ENCODE results near the gene ELMO1. TPM values are rescaled to one million over a fixed set of nuclear protein-coding genes. Genes with fewer than 3 reads are reported as not detected.

ELMO1 gene
- total RNA-seq, 1 experiment from 2014 or later, result 7.8 TPM

GRCh38 chr7:36970551-36971514 is 477.8 kb downstream of the ELMO1 start:
- WGBS (ENCODE audit: extremely low coverage, insufficient read length, low lambda C conversion rate), result no CpG with 5 or more reads among the region's 5 CpGs
- TF ChIP-seq CTCF (conservative IDR thresholded peaks at IDR 0.05), result no peak
- H2BK15ac ChIP-seq (ENCODE audit: low read depth, low read length), result no peak overlapping the region
- no peak overlapping the region for H4K5ac ChIP-seq (ENCODE audit: insufficient read length, low read depth, low read length)
- H3K79me1 ChIP-seq (ENCODE audit: insufficient read depth, low read depth, low read length, poor library complexity, severe bottlenecking), result no peaks in the 10 kb centered on the region
- H2AFZ ChIP-seq (ENCODE audit: low read length), result no peak overlapping the region
- no peak overlapping the region for H2BK120ac ChIP-seq (ENCODE audit: low read depth, low read length, poor library complexity, severe bottlenecking)
- Mint-ChIP-seq H3K36me3 (ENCODE audit: insufficient read depth in 1 of 3, low read depth in 3 of 3) (peaks cover 0 to 3% (median 0%) of the 10 kb centered on the region in 3 experiments; a peak in 2 of 7 replicates), H3K9me3 (peaks cover 0 to 2% of the 10 kb centered on the region in 2 experiments; a peak in 2 of 5 replicates), H3K27ac (no peak overlapping the region; a peak in 1 of 7 replicates), H3K4me1 (peaks cover 4 to 8% of the 10 kb centered on the region in 2 experiments), H3K4me3 (no peak overlapping the region), H3K27me3 (ENCODE audit: low read depth) (no peaks in the 10 kb centered on the region)
- H2BK20ac ChIP-seq (ENCODE audit: low read depth, low read length, poor library complexity, severe bottlenecking), result no peak overlapping the region
- no peak overlapping the region for H3K18ac ChIP-seq (ENCODE audit: insufficient read length, low read depth, low read length)
- H3K4me1 ChIP-seq (ENCODE audit: insufficient read depth, low read length), result no peaks in the 10 kb centered on the region; the same call in 1 of the 2 replicates
- no peak overlapping the region for H3K14ac ChIP-seq (ENCODE audit: insufficient read depth, low read length)
- H2AK5ac ChIP-seq (ENCODE audit: insufficient read length, low read length), result no peak overlapping the region
- no peak overlapping the region for H3K9ac ChIP-seq (ENCODE audit: extremely low read depth, insufficient read length, low read length)
- H3T11ph ChIP-seq (ENCODE audit: low read length), result no peak overlapping the region
- no peaks in the 10 kb centered on the region for H3K23me2 ChIP-seq (ENCODE audit: insufficient read length, low read depth, low read length, poor library complexity, severe bottlenecking)
- H3K79me2 ChIP-seq (ENCODE audit: insufficient read depth, low read length), result no peaks in the 10 kb centered on the region
- no peaks in the 10 kb centered on the region for H3K9me3 ChIP-seq (ENCODE audit: control insufficient read depth, low read depth, low read length)
- no peak overlapping the region for H4K91ac ChIP-seq (ENCODE audit: insufficient read length, low read depth, low read length)
- no peak overlapping the region for H3K23ac ChIP-seq (ENCODE audit: insufficient read length, low read depth, low read length)
- H2BK12ac ChIP-seq (ENCODE audit: insufficient read length, low read depth, low read length), result no peak overlapping the region
- no peak overlapping the region for H3K27ac ChIP-seq (ENCODE audit: insufficient read length, low read depth, low read length)
- no peak overlapping the region for H3K56ac ChIP-seq (ENCODE audit: insufficient read length, low read depth, low read length)
- DNase-seq, result no peak
- H2BK5ac ChIP-seq (ENCODE audit: insufficient read length, low read length), result no peak overlapping the region
- no peaks in the 10 kb centered on the region for H4K20me1 ChIP-seq (ENCODE audit: control insufficient read depth, insufficient read depth, insufficient read length)
- H3K27me3 ChIP-seq (ENCODE audit: insufficient read depth, low read length), result no peaks in the 10 kb centered on the region
- H3K4me2 ChIP-seq (ENCODE audit: insufficient read depth, insufficient read length, low read length), result no peak overlapping the region
- H4K8ac ChIP-seq (replicated peaks; ENCODE audit: insufficient read length, low read depth, low read length), result no peak overlapping the region
- no peak overlapping the region for H3K4ac ChIP-seq (ENCODE audit: low read depth, low read length)
